Measurements from ENCODE around the gene PLXND1.

GRCh38 chr3:129525341-129525968, 81.0 kb downstream of the PLXND1 start:
- TF ChIP-seq CTCF (conservative IDR thresholded peaks at IDR 0.05 in 1 of 2, IDR thresholded peaks at IDR 0.05 in 1 of 2; ENCODE audit: low read depth in 1 of 2, low read length in 2 of 2): no peak
- no peak for TF ChIP-seq EZH2 (IDR thresholded peaks at IDR 0.05; ENCODE audit: low read length, missing control alignments)

Measured in fibroblast of lung (primary cell).